Measurements from ENCODE around the gene TMEM45B. TPM values are rescaled to one million over a fixed set of nuclear protein-coding genes. Genes with fewer than 3 reads are reported as not detected.

The TMEM45B gene
- total and polyA plus RNA-seq, 2 experiments from 2014 or later, result 97.2 to 114 TPM

DNA sequence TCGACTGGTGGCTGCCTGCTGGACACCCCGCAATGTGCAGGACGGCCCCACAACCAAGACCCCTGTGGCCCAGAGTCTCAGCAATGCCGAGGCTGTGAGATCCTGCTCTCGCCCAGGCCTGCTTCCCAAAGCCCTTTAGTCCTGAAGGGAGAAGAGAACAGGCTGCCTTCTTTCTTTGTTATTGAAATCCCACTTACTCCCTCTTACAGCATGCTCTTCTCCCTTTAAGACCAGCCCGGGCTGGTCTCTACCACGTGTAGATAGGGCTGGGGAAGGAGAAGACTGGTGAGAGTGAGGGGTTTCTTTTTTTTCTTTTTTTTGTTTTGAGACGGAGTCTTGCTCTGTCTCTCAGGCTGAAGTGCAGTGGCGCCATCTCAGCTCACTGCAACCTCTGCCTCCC lies 21.3 kb downstream of the TMEM45B start:
- no peak overlapping the region for H3K27ac ChIP-seq
- peaks cover 3% of the 10 kb centered on the region for H3K79me2 ChIP-seq
- H2AFZ ChIP-seq, result no peak overlapping the region
- H3K4me3 ChIP-seq, result no peak overlapping the region
- no peaks in the 10 kb centered on the region for H3K9me3 ChIP-seq (ENCODE audit: low read depth)
- TF ChIP-seq EZH2phosphoT487 (IDR thresholded peaks at IDR 0.05; ENCODE audit: low read depth, severe bottlenecking, unreplicated experiment), result no peak
- TF ChIP-seq, protein P1, sequence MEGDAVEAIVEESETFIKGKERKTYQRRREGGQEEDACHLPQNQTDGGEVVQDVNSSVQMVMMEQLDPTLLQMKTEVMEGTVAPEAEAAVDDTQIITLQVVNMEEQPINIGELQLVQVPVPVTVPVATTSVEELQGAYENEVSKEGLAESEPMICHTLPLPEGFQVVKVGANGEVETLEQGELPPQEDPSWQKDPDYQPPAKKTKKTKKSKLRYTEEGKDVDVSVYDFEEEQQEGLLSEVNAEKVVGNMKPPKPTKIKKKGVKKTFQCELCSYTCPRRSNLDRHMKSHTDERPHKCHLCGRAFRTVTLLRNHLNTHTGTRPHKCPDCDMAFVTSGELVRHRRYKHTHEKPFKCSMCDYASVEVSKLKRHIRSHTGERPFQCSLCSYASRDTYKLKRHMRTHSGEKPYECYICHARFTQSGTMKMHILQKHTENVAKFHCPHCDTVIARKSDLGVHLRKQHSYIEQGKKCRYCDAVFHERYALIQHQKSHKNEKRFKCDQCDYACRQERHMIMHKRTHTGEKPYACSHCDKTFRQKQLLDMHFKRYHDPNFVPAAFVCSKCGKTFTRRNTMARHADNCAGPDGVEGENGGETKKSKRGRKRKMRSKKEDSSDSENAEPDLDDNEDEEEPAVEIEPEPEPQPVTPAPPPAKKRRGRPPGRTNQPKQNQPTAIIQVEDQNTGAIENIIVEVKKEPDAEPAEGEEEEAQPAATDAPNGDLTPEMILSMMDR (IDR thresholded peaks at IDR 0.05; ENCODE audit: poor library complexity), result no peak
- TF ChIP-seq EZH2 (IDR thresholded peaks at IDR 0.05; ENCODE audit: borderline replicate concordance), result no peak
- H3K9me2 ChIP-seq (replicated peaks; ENCODE audit: insufficient read depth), result no peaks in the 10 kb centered on the region
- no peak overlapping the region for H3K4me2 ChIP-seq
- H3K4me1 ChIP-seq (ENCODE audit: insufficient read depth), result no peaks in the 10 kb centered on the region
- no peaks in the 10 kb centered on the region for H3K27me3 ChIP-seq
- H3K36me3 ChIP-seq (replicated peaks; ENCODE audit: insufficient read depth, low read depth), result no peaks in the 10 kb centered on the region
- DNase-seq (ENCODE audit: low spot score), result no peak
- 89% methylated on average over 9 of the region's 9 CpGs for WGBS (ENCODE audit: low lambda C conversion rate, missing lambda C conversion rate)
- H4K20me1 ChIP-seq (ENCODE audit: insufficient read depth, poor library complexity, severe bottlenecking), result no peaks in the 10 kb centered on the region

DNA sequence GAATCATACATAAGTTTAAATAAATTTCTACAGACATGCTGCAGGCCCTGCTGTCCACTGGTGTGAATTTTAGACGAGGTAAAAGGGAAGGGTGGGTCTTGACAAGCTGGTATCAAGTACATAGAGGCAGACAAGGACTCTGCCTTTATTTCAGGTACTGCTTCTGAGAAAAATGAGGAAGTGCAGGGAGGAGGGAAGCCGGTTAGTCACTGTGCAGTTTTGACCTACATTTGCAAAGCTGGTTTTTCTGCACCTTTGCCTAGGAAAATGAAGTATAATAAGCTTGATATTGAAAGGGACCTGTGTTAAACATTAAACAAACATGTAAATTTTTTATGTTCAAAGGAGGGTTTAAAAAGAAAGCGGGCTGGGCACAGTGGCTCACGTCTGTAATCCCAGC lies 24.6 kb downstream of the TMEM45B start:
- Histone ChIP-seq H3K9me2 (replicated peaks; ENCODE audit: insufficient read depth) (no peaks in the 10 kb centered on the region), H3K9me3 (ENCODE audit: low read depth) (no peaks in the 10 kb centered on the region), H3K79me2 (peaks cover 5% of the 10 kb centered on the region), H3K27me3 (no peaks in the 10 kb centered on the region), H4K20me1 (ENCODE audit: insufficient read depth, poor library complexity, severe bottlenecking) (no peaks in the 10 kb centered on the region), H3K4me2 (no peak overlapping the region), H2AFZ (no peak overlapping the region), H3K4me1 (ENCODE audit: insufficient read depth) (no peaks in the 10 kb centered on the region), H3K27ac (no peak overlapping the region), H3K36me3 (replicated peaks; ENCODE audit: insufficient read depth, low read depth) (no peaks in the 10 kb centered on the region), H3K4me3 (no peak overlapping the region)
- 72% methylated on average over 4 of the region's 4 CpGs for WGBS (ENCODE audit: low lambda C conversion rate, missing lambda C conversion rate)
- TF ChIP-seq, protein P1 (IDR thresholded peaks at IDR 0.05; ENCODE audit: poor library complexity), result no peak
- TF ChIP-seq EZH2phosphoT487 (IDR thresholded peaks at IDR 0.05; ENCODE audit: low read depth, severe bottlenecking, unreplicated experiment) (no peak), EZH2 (IDR thresholded peaks at IDR 0.05; ENCODE audit: borderline replicate concordance) (no peak)
- DNase-seq (ENCODE audit: low spot score), result no peak

DNA sequence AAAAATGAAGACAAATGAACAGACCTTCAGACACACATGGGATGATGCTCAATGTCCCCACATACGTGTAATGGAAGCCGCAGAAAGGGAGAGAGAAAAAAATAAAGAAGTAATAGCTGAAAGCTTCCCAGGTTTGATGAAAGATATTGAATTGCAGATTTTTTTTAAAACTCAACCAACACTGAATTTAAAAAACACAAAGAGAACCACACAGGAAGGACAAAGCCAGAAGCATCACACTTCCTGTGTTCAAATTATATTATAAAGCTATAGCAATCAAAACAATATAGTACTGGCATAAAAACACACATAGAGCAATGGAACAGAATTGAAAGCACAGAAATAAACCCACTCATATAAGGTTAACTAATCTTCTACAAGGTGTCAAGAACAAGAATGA lies 26.5 kb downstream of the TMEM45B start:
- Histone ChIP-seq H3K4me2 (no peak overlapping the region), H3K9me3 (ENCODE audit: low read depth) (no peaks in the 10 kb centered on the region), H3K36me3 (replicated peaks; ENCODE audit: insufficient read depth, low read depth) (no peaks in the 10 kb centered on the region), H3K79me2 (peaks cover 5% of the 10 kb centered on the region), H3K4me3 (no peak overlapping the region), H3K9me2 (replicated peaks; ENCODE audit: insufficient read depth) (no peaks in the 10 kb centered on the region), H3K27ac (no peak overlapping the region), H3K4me1 (ENCODE audit: insufficient read depth) (peaks cover 14% of the 10 kb centered on the region), H2AFZ (no peak overlapping the region), H3K27me3 (no peaks in the 10 kb centered on the region), H4K20me1 (ENCODE audit: insufficient read depth, poor library complexity, severe bottlenecking) (no peaks in the 10 kb centered on the region)
- DNase-seq (ENCODE audit: low spot score), result no peak
- TF ChIP-seq EZH2 (IDR thresholded peaks at IDR 0.05; ENCODE audit: borderline replicate concordance) (no peak), EZH2phosphoT487 (IDR thresholded peaks at IDR 0.05; ENCODE audit: low read depth, severe bottlenecking, unreplicated experiment) (no peak)
- TF ChIP-seq, protein P1 (IDR thresholded peaks at IDR 0.05; ENCODE audit: poor library complexity), result no peak
- 97% methylated on average over 2 of the region's 2 CpGs for WGBS (ENCODE audit: low lambda C conversion rate, missing lambda C conversion rate)

All from hepatocyte (in vitro differentiated cells).